AG04449 (cell line): Measurements from ENCODE around the gene CTNNBIP1.

Experiments used
- CTCF ChIA-PET: fragments of 350-600 bp; formaldehyde crosslinking; extraction: SDS; loops from one replicate; lab custom pipeline; 2021; ENCODE audit warnings: antibody characterized with exemption; lab: Yijun Ruan, JAX
- POLR2A ChIA-PET: fragments of 400-600, 350-600 bp; formaldehyde crosslinking; extraction: SDS; loops from one replicate; lab custom pipeline; 2020; ENCODE audit warnings: antibody characterized with exemption, inconsistent platforms; lab: Yijun Ruan, JAX
- DNase-seq: peaks from one replicate; pipeline ENCODE4 v3.0.0-alpha.2; 2010; ENCODE audit warnings: low read depth, low spot score
- H3K4me3 ChIP-seq: 2 replicates; pipeline ENCODE4 v1.5.1; 2011; ENCODE audit warnings: low read depth, mild to moderate bottlenecking, control low read depth, low read length
- CTCF ChIP-seq: IDR thresholded peaks from one replicate; pipeline ENCODE4 v1.5.1; 2011; ENCODE audit warnings: mild to moderate bottlenecking, moderate library complexity, low read length, control low read depth, inconsistent platforms; ENCODE audit not compliant: insufficient read depth; ENCODE audit errors: missing control alignments

Gene CTNNBIP1

GRCh38 chr1:9835758-9836631, 74.1 kb downstream of the CTNNBIP1 start:
- no peak for TF ChIP-seq CTCF
- CTCF ChIA-PET, result interaction anchor here (1.0 to 1.5 kb wide), 4 partner anchors 10 to 209 kb away, joined by 3 to 5 read pairs (median 4); no protein-coding TSS in a partner anchor
- POLR2A ChIA-PET, result interaction anchor here (0.6 to 1.1 kb wide), 2 partner anchors 9 to 1546 kb away, joined by 3 to 4 read pairs; no protein-coding TSS in a partner anchor
- H3K4me3 ChIP-seq, result no peak overlapping the region
- no peak for DNase-seq

- TF ChIP-seq CTCF, result no peak
- POLR2A ChIA-PET, result interaction anchor here (1.1 kb wide), 1 partner anchor 8 kb away, joined by 4 read pairs; no protein-coding TSS in a partner anchor
- no peak overlapping the region for H3K4me3 ChIP-seq
- CTCF ChIA-PET, result interaction anchor here (1.0 to 1.5 kb wide), 4 partner anchors 9 to 209 kb away, joined by 3 to 5 read pairs (median 4); no protein-coding TSS in a partner anchor
- no peak for DNase-seq
Observed at GRCh38 chr1:9835404-9835757, 74.7 kb downstream of the CTNNBIP1 start.

- CTCF ChIA-PET, result interaction anchor here (0.7 to 1.1 kb wide), 2 partner anchors 12 to 35 kb away, joined by 4 read pairs; no protein-coding TSS in a partner anchor
- no peak for DNase-seq
- no peak overlapping the region for H3K4me3 ChIP-seq
- TF ChIP-seq CTCF, result no peak
- POLR2A ChIA-PET, result no interaction called here
Observed at GRCh38 chr1:9833632-9834031, 76.4 kb downstream of the CTNNBIP1 start.

- no peak overlapping the region for H3K4me3 ChIP-seq
- no peak for DNase-seq
- TF ChIP-seq CTCF, result peak; percentile 30
- CTCF ChIA-PET, result interaction anchor here (0.9 to 3.3 kb wide), 5 partner anchors 14 to 48 kb away, joined by 3 to 16 read pairs (median 4); no protein-coding TSS in a partner anchor
- POLR2A ChIA-PET, result interaction anchor here (0.9 kb wide), 1 partner anchor 8 kb away, joined by 4 read pairs; no protein-coding TSS in a partner anchor
Observed at GRCh38 chr1:9827558-9828185, 82.4 kb downstream of the CTNNBIP1 start.

GRCh38 chr1:9826616-9827015, 83.5 kb downstream of the CTNNBIP1 start:
- ChIA-PET POLR2A (no interaction called here), CTCF (interaction anchor here (0.8 to 3.3 kb wide), 6 partner anchors 9 to 145 kb away, joined by 3 to 16 read pairs (median 4); no protein-coding TSS in a partner anchor)
- DNase-seq, result no peak
- H3K4me3 ChIP-seq, result no peak overlapping the region
- no peak for TF ChIP-seq CTCF

- CTCF ChIA-PET, result interaction anchor here (0.8 to 3.0 kb wide), 5 partner anchors 9 to 145 kb away, joined by 3 to 11 read pairs (median 5); no protein-coding TSS in a partner anchor
- no peak for DNase-seq
- POLR2A ChIA-PET, result no interaction called here
- no peak for TF ChIP-seq CTCF
- H3K4me3 ChIP-seq, result no peak overlapping the region
Observed at GRCh38 chr1:9826087-9826486, 84.0 kb downstream of the CTNNBIP1 start.
